Thoracic aorta (tissue), 2 donors: ENCODE data around the gene ARTN. TPM values are rescaled to one million over a fixed set of nuclear protein-coding genes. Genes with fewer than 3 reads are reported as not detected.

Source experiments
- ATAC-seq: fragments of 150-250 bp; one replicate; pipeline ENCODE4 v1.8.0; 2017; ENCODE audit warnings: low read depth; ENCODE audit not compliant: insufficient number of reproducible peaks, low FRiP score
- DNase-seq: peaks from one replicate; pipeline ENCODE4 v3.0.0-alpha.2; 2020; ENCODE audit warnings: low spot score
- H3K27ac ChIP-seq, 2 donors: fragments of 200-600 bp; sonication (generic); 1 replicate in 1 of 2; 2 replicates in 1 of 2; pipeline ENCODE4 v1.5.1; 2016; ENCODE audit warnings: mild to moderate bottlenecking in 2 of 2, moderate library complexity in 2 of 2
- H3K27me3 ChIP-seq: fragments of 200-600 bp; sonication (generic); replicated peaks from 2 replicates; pipeline ENCODE4 v1.6.0; 2016; ENCODE audit warnings: mild to moderate bottlenecking; ENCODE audit not compliant: insufficient read depth
- H3K36me3 ChIP-seq: fragments of 200-600 bp; sonication (generic); one replicate; pipeline ENCODE4 v1.5.1; 2016
- H3K4me1 ChIP-seq, 2 donors: fragments of 200-600 bp; sonication (generic); 1 replicate in 1 of 2; 2 replicates in 1 of 2; pipeline versions ENCODE4 v1.5.1 to v1.6.0; 2016; ENCODE audit warnings: low read depth in 2 of 2, mild to moderate bottlenecking in 1 of 2; ENCODE audit not compliant: control insufficient read depth in 1 of 2
- H3K4me3 ChIP-seq: fragments of 200-600 bp; sonication (generic); 2 replicates; pipeline ENCODE4 v1.5.1; 2016; ENCODE audit warnings: mild to moderate bottlenecking
- H3K9me3 ChIP-seq: fragments of 200-600 bp; sonication (generic); 2 replicates; pipeline ENCODE4 v1.5.1; 2016
- CTCF ChIP-seq: fragments of 200-600 bp; sonication (generic); IDR thresholded peaks from one replicate; pipeline ENCODE4 v1.5.1; 2019; ENCODE audit warnings: antibody characterized with exemption
- total RNA-seq, 2 donors: library from RNA; depleted of rRNA; stranded (reverse); fragments of >200 nt; gene quantifications; one replicate each; pipeline versions ENCODE4 v1.1.0 to v1.2.3, GENCODE V29; 2016

Gene ARTN
- total RNA-seq, 2 donors from 2014 or later = 3.8 to 6.1 TPM

GRCh38 chr1:43913666-43914360, 19.8 kb upstream of the ARTN start:
- Histone ChIP-seq H3K27ac (no peak overlapping the region), H3K27me3 (no peaks in the 10 kb centered on the region)
- no peak for DNase-seq

DNA sequence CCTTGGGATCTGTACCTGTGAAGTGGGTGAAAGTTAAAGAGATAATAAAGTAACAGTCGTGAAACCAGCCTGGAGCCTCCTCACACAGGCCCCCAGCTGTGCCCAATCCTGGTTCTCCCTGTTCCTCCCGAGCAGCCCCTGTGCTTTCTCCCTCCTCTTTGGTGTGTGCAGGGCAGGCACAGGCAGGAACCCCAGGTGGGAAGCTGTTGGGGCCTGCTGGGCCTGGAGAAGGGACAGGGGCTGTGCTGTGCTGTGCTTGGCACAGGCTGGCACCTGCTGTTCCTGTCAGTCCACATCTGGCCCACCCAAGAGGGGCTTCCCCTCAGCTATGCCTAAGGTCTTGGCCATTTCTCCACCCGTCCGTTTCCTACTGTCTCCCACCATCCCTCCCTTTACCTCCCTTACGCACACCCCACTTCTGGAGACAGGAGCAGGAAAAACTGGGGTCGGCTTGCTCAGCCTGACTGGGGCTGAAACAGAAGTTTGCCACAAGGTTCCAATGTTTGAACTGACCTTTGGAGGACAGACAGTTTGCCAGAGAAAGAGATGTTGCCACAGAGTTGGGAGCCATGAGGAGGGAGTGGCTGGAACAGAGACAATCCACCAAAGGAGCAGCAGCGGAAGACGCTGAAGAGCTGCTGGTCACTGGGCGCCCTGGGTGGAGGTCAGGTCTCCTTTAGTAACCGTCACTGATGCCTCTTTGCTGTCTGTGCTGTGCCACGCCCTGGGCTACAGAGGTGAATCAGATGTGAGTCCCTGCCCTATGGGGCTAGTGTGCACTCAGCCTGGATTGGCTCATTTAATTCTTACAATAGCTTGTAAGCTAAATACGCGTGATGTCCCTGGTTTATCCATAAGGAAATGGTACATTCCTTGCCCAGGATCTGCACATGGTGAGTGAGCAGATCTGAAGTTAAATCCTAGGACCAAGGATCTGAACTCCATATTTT, 18.8 kb upstream of the ARTN start:
- DNase-seq (no peak), ATAC-seq (no peak)
- Histone ChIP-seq H3K36me3 (no peaks in the 10 kb centered on the region), H3K4me1 (no peaks in the 10 kb centered on the region), H3K27ac (no peak overlapping the region), H3K27me3 (no peaks in the 10 kb centered on the region), H3K4me3 (no peak overlapping the region), H3K9me3 (no peaks in the 10 kb centered on the region)
- TF ChIP-seq CTCF = no peak

More at GRCh38 chr1:43913666-43914360, 19.8 kb upstream of the ARTN start:
- Histone ChIP-seq H3K4me3 (no peak overlapping the region), H3K36me3 (no peaks in the 10 kb centered on the region), H3K4me1 (no peaks in the 10 kb centered on the region), H3K9me3 (no peaks in the 10 kb centered on the region)
- no peak for TF ChIP-seq CTCF
- no peak for ATAC-seq

DNA sequence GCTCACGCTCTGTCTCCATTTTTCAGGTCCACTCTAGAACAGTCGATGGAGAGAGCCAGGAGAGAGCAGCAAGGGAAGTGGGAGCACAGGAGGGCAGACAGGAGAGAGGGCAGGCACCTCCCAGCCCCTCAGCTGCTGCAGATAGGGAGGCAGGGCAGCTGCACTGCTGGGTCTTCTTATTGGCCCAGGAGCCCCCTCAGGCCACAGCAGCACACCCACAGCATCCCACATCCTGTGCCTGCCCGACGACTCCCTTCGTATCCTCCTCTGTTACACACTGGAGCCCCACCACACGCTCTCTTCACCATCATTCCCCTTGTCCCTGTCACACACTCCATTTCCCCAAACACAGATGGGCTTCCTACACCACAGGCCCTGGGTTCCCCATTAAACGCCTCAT, 13.7 kb upstream of the ARTN start:
- no peaks in the 10 kb centered on the region for H3K4me1 ChIP-seq
- H3K27me3 ChIP-seq = no peaks in the 10 kb centered on the region
- no peaks in the 10 kb centered on the region for H3K9me3 ChIP-seq
- ATAC-seq = no peak
- DNase-seq = no peak
- H3K4me3 ChIP-seq = no peak overlapping the region
- TF ChIP-seq CTCF = no peak
- no peak overlapping the region for H3K27ac ChIP-seq
- peaks cover 8% of the 10 kb centered on the region for H3K36me3 ChIP-seq

- DNase-seq (no peak), ATAC-seq (no peak)
- Histone ChIP-seq H3K4me3 (no peak overlapping the region), H3K9me3 (no peaks in the 10 kb centered on the region), H3K4me1 (no peaks in the 10 kb centered on the region), H3K36me3 (peaks cover 12% of the 10 kb centered on the region), H3K27ac (no peak overlapping the region), H3K27me3 (no peaks in the 10 kb centered on the region)
- no peak for TF ChIP-seq CTCF
These were observed 12.6 kb upstream of the ARTN start for GRCh38 chr1:43921022-43921421.

GRCh38 chr1:43924516-43924915, 9.1 kb upstream of the ARTN start:
- H3K27ac ChIP-seq = no peak overlapping the region
- TF ChIP-seq CTCF = no peak
- no peaks in the 10 kb centered on the region for H3K27me3 ChIP-seq
- no peak overlapping the region for H3K4me3 ChIP-seq
- DNase-seq = no peak
- peaks cover 12% of the 10 kb centered on the region for H3K36me3 ChIP-seq
- H3K4me1 ChIP-seq = no peaks in the 10 kb centered on the region
- ATAC-seq = no peak
- H3K9me3 ChIP-seq = no peaks in the 10 kb centered on the region
